HG02678 (cell line): Measurements from ENCODE around the gene ITM2C.

ENCODE experiments used
- ATAC-seq: cut with Tn5 transposase; IDR thresholded peaks from one replicate; pipeline ENCODE4 v1.9.1; 2021; ENCODE audit warnings: mild to moderate bottlenecking, moderate library complexity; ENCODE audit not compliant: unreplicated experiment

ITM2C gene

DNA sequence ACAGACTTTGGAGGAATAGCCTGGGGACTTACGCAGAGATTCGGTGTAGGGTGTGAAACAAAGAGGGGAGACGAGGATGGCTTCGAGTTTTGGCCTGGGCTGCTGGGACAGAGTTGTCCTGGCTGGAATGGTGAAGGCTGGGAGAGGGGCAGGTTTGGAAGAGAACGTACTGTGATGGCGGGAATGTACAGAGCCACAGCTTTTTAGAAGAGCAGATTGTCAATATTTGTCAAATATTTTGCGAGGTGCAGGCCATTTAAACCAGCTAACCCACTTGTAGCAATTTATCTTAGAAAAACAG, 14.4 kb upstream of the ITM2C start:
- ATAC-seq: no peak

DNA sequence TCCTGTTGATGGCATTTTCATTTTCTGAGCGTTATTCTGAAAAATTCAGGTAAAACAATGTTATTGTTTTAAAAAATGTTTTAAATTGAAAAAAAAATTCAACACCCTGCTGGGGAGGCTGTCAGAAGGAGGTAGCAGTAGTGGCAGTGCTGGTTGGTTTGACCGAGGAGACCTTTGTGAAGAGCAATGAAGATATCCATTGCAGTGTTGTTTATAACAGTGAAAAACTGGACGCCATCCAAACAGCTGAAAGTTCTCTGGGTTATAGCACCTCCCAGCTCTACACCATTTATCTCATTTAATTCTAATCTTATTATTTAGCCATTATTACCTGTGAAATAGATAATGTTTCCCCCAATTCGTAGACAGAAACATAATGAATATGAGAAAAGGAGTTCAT, 12.6 kb upstream of the ITM2C start:
- ATAC-seq: no peak

GRCh38 chr2:230861552-230862255, 3.0 kb upstream of the ITM2C start:
- ATAC-seq: no peak

DNA sequence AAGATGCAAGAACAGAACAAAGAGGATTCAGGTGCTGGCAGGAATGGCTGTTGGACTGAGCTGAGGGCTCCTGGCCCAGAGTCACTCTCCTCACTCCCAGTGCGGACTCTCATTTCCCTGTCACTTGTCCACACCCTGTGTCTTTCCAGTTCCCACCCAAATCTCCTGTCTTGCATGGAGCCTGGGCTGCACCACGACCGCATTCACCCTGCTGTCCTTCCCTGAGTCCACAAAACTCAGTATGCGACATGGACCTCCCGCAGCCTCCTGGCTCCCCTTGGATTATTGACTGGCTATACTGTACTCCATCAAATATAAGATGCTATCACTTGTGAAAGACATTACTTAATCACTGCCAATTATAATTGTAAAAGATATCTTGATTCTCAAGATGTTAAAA, 2.5 kb upstream of the ITM2C start:
- ATAC-seq: no peak

DNA sequence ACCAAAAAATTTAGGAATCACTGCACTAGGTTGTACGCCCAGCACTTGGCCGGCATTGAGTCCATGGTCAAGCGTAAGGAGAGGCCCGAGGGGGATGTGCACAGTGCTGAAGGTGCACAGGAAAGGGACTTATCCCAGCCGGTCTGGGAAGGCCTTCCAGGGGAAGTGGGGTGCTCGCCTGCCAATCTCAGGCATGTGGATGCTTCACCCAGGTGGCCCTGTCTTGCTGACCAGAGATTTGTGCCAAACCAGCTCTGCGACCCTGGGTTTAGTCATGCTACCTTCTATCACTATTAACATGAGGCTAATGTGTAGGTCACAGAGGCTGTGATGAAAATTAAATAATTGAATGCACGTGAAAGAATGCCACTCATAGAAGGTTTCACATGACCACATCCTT, 1.7 kb upstream of the ITM2C start:
- ATAC-seq: no peak

- ATAC-seq: no peak
Observed at GRCh38 chr2:230863442-230864121, 1.2 kb upstream of the ITM2C start.

DNA sequence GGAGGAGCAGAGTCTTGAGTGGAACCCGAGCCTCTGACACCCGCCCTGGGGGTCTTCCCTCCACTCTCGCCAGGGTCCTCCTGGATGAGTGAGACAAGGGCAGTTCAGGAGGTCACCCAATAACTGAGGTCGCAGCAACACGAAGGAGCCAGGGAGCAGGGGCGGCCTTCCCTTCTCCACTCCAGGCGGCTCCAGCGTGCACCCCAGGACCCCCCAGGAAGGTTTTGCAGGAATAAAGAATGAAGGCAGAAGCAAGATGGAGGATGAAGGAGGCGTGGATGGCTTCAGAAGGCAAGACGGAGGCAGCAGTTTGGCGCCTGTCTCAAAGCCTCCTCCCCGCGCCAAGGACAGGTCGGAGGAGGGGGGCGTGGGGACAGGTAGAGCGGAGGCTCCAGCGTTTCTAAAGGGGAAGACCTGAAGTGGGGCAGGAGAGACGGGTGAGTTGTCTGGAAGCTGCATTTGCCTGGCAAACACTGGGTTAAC, 579 bp upstream of the ITM2C start:
- ATAC-seq: no peak

GRCh38 chr2:230865307-230865765, 594 bp downstream of the ITM2C start:
- ATAC-seq: no peak

GRCh38 chr2:230865766-230866755, 1.3 kb downstream of the ITM2C start:
- ATAC-seq: no peak

DNA sequence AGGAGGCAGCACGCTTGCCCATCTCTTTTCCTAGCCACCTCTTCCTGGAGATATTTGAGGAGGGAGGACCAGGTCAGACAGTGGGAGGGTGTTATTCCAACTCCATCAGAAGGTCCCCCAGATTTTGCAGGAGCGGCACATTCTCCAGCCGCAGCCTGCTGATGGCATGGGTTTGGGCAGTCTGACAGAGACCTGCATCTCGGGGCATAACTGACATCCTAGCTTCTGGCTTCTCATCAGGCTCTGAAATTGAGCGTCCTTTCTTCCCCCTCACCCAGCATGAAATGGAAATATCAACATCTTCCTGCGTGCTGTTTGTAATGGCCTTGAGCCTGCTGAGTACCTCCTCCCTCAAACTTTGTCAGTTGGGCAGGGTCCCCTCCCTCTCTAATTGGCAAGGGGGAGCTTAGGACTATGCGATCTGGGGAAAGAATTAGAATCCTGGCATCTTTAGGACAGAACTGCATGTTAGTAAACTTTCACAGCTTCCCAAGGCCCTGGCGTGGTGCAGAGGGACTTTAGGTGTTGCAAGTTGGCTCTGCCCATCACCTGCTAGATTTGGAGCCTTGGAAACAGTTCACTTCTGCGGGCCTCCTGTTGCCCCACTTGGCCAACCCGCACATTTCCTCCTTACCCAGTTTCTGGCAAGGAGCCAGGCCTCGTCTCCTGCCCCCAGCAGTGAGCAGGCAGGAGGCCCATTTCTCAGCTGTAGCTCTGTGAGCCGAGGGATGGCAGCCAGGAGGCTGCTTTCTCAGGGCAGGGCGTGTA, 2.2 kb downstream of the ITM2C start:
- ATAC-seq: no peak

- ATAC-seq: no peak
Observed at GRCh38 chr2:230868161-230868946, 3.6 kb downstream of the ITM2C start.

- ATAC-seq: no peak
Observed at GRCh38 chr2:230868947-230869913, 4.5 kb downstream of the ITM2C start.

DNA sequence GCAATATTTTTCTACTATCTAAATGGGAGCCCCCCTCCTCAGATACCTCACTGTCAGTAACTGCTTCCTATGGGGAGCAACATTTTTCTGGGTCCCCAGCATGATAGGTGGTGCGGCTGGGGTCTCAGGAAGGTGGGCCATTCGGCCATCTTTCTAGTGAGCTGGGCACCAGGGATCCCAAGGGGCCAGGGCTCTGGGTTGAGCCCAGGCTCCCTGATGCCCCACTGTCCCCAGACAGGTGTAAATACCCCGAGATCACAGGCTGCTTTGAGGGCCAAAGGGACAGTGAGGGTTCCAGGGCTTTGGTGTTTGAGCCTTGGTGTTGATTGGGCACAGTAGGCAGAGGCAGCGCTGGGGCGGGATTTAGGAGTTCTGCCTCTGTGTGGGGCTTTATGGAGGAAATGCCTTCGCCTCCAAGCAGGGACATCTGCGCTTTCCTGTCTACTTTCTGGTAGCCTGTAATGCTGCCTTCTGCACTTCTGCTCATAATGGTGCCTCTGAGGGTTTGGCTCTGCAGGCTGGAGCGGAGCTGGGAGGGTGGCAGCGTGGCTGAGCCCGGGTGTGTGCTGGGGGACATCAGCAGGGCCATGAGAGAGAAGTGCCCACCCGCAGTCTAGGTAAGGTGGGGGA, 5.3 kb downstream of the ITM2C start:
- ATAC-seq: no peak

- no peak for ATAC-seq
Observed at GRCh38 chr2:230870544-230871360, 6.0 kb downstream of the ITM2C start.

- ATAC-seq: no peak
Observed at GRCh38 chr2:230871361-230872150, 6.8 kb downstream of the ITM2C start.

- peak; percentile 2 for ATAC-seq
Observed at GRCh38 chr2:230872151-230872967, 7.6 kb downstream of the ITM2C start.
